CD4-positive, alpha-beta T cell treated with Interferon alpha-2 for 1 hour (primary cell): ENCODE data around the gene MYO9A.
"Not testable (repeated sequence)": the region's sequence is repeated elsewhere in the genome, so short reads cannot be mapped to it uniquely, and the experiment has no call there.

Source experiments
- DNase-seq, 2 donors: peaks; one replicate each; pipeline ENCODE4 v3.0.0-alpha.2; 2020 to 2022

MYO9A gene

GRCh38 chr15:71939981-71940588, 177.9 kb downstream of the MYO9A start:
- no peak for DNase-seq

- DNase-seq, result no peak
These were observed 180.2 kb downstream of the MYO9A start for GRCh38 chr15:71937650-71938311.

- DNase-seq, result no peak
These were observed 183.5 kb downstream of the MYO9A start for GRCh38 chr15:71934446-71934845.

- no peak for DNase-seq
These were observed 185.3 kb downstream of the MYO9A start for GRCh38 chr15:71932689-71933088.

GRCh38 chr15:71931261-71931660, 186.7 kb downstream of the MYO9A start:
- DNase-seq, result no peak

GRCh38 chr15:71925145-71925544, 192.8 kb downstream of the MYO9A start:
- no peak for DNase-seq

- DNase-seq, result no peak
These were observed 196.8 kb downstream of the MYO9A start for GRCh38 chr15:71921191-71921590.

- DNase-seq, result no peak
These were observed 197.4 kb downstream of the MYO9A start for GRCh38 chr15:71920573-71920972.

- DNase-seq, result no peak
These were observed 201.1 kb downstream of the MYO9A start for GRCh38 chr15:71916834-71917233.

GRCh38 chr15:71914092-71914491, 203.9 kb downstream of the MYO9A start:
- no peak for DNase-seq

GRCh38 chr15:71899674-71900073, 218.3 kb downstream of the MYO9A start:
- no peak for DNase-seq

- DNase-seq, result no peak
These were observed 224.3 kb downstream of the MYO9A start for GRCh38 chr15:71893691-71894090.

GRCh38 chr15:71892335-71892734, 225.6 kb downstream of the MYO9A start:
- no peak for DNase-seq

GRCh38 chr15:71891026-71891425, 226.9 kb downstream of the MYO9A start:
- DNase-seq, result no peak

- DNase-seq, result no peak
These were observed 228.0 kb downstream of the MYO9A start for GRCh38 chr15:71889947-71890346.

GRCh38 chr15:71889385-71889784, 228.6 kb downstream of the MYO9A start:
- no peak for DNase-seq

- no peak for DNase-seq
These were observed 229.2 kb downstream of the MYO9A start for GRCh38 chr15:71888797-71889196.

- DNase-seq, result no peak
These were observed 232.6 kb downstream of the MYO9A start for GRCh38 chr15:71885390-71885789.

GRCh38 chr15:71883447-71883846, 234.5 kb downstream of the MYO9A start:
- no peak for DNase-seq

- DNase-seq, result no peak
These were observed 237.7 kb downstream of the MYO9A start for GRCh38 chr15:71880276-71880675.

GRCh38 chr15:71874245-71874644, 243.7 kb downstream of the MYO9A start:
- no peak for DNase-seq

GRCh38 chr15:71858232-71858631, 259.7 kb downstream of the MYO9A start:
- DNase-seq, result not testable (repeated sequence)

GRCh38 chr15:71853543-71853942, 264.4 kb downstream of the MYO9A start:
- DNase-seq, result no peak

- DNase-seq, result no peak
These were observed 273.0 kb downstream of the MYO9A start for GRCh38 chr15:71844916-71845315.

- DNase-seq, result no peak
These were observed 276.4 kb downstream of the MYO9A start for GRCh38 chr15:71841563-71841962.
